Natural killer cell (primary cell): ENCODE results near the gene WFIKKN2. TPM values are rescaled to one million over a fixed set of nuclear protein-coding genes. Genes with fewer than 3 reads are reported as not detected.

ENCODE experiments used
- ATAC-seq, 3 donors: fragments of 150-1000 bp in 2 of 3; fragments of 200-7000 bp in 1 of 3; cut with Tn5 transposase; 1 replicate in 1 of 3; 2 replicates in 2 of 3; pipeline ENCODE4 v1.10.0; 2021; ENCODE audit warnings: mild to moderate bottlenecking in 2 of 3, moderate library complexity in 2 of 3
- DNase-seq, 2 donors: peaks; one replicate each; pipeline versions ENCODE4 v3.0.0 to v3.0.0-alpha.2; 2013 to 2021; ENCODE audit warnings: mixed read lengths in 1 of 2
- H3K27ac ChIP-seq: one replicate; pipeline ENCODE4 v1.5.1; 2013; ENCODE audit warnings: mild to moderate bottlenecking, low read length
- H3K27me3 ChIP-seq: one replicate; pipeline ENCODE4 v1.6.1; 2013; ENCODE audit warnings: low read length; ENCODE audit not compliant: control insufficient read depth, insufficient read depth
- H3K36me3 ChIP-seq: one replicate; pipeline ENCODE4 v1.6.1; 2013; ENCODE audit warnings: low read length; ENCODE audit not compliant: control insufficient read depth, insufficient read depth
- H3K4me1 ChIP-seq: one replicate; pipeline ENCODE4 v1.6.1; 2013; ENCODE audit warnings: low read length; ENCODE audit not compliant: control insufficient read depth, insufficient read depth
- H3K4me3 ChIP-seq: one replicate; pipeline ENCODE4 v1.5.1; 2013; ENCODE audit warnings: low read length
- H3K9me3 ChIP-seq: one replicate; pipeline ENCODE4 v1.6.1; 2013; ENCODE audit warnings: low read length; ENCODE audit not compliant: control insufficient read depth, insufficient read depth
- H3K27ac Mint-ChIP-seq, 2 donors: one replicate each; pipeline ENCODE4 v1.8.0; 2022; ENCODE audit warnings: mild to moderate bottlenecking in 2 of 2, mixed read lengths in 2 of 2, moderate library complexity in 1 of 2
- H3K27me3 Mint-ChIP-seq, 2 donors: one replicate each; pipeline ENCODE4 v1.8.0; 2022; ENCODE audit warnings: low read depth in 2 of 2, mixed read lengths in 2 of 2
- H3K36me3 Mint-ChIP-seq: one replicate; pipeline ENCODE4 v1.8.0; 2022; ENCODE audit warnings: mixed read lengths
- H3K4me1 Mint-ChIP-seq, 2 donors: one replicate each; pipeline ENCODE4 v1.8.0; 2022; ENCODE audit warnings: mixed read lengths in 2 of 2
- H3K4me3 Mint-ChIP-seq: one replicate; pipeline ENCODE4 v1.8.0; 2022; ENCODE audit warnings: mild to moderate bottlenecking, moderate library complexity, mixed read lengths
- H3K9me3 Mint-ChIP-seq, 2 donors: one replicate each; pipeline ENCODE4 v1.8.0; 2022; ENCODE audit warnings: mixed read lengths in 2 of 2
- CTCF ChIP-seq: fragments of 200-600 bp; IDR thresholded peaks from one replicate; pipeline ENCODE4 v1.8.0; 2022; ENCODE audit warnings: antibody characterized with exemption
- WGBS: methylation state at CpG from one replicate; pipeline ENCODE4 v1.1.7; 2013; ENCODE audit warnings: missing lambda C conversion rate; ENCODE audit not compliant: insufficient coverage; 5-methylcytosine and 5-hydroxymethylcytosine counted together
- intact Hi-C: fragments of 100-400 bp; cut with micrococcal nuclease; formaldehyde crosslinking; loops from one replicate; pipeline ENCODE4 v1.14.2; 2022
- total RNA-seq, 4 donors: library from RNA; stranded (reverse); fragments of 120-200 nt in 1 of 4; gene quantifications; one replicate each; pipeline versions ENCODE4 v1.2.3 to v1.2.4, GENCODE V29; 2013 to 2022

The WFIKKN2 gene
- total RNA-seq, 3 donors from 2014 or later (not counting 1 experiment from before 2014, with no cell fraction given): not detected

GRCh38 chr17:50890675-50891516 lies 55.5 kb downstream of the WFIKKN2 start:
- no peak overlapping the region for H3K27ac Mint-ChIP-seq
- no peak for DNase-seq
- ATAC-seq: no peak
- Histone ChIP-seq H3K27ac (no peak overlapping the region), H3K36me3 (no peaks in the 10 kb centered on the region), H3K9me3 (no peaks in the 10 kb centered on the region), H3K27me3 (no peaks in the 10 kb centered on the region), H3K4me3 (no peak overlapping the region), H3K4me1 (peaks cover 11% of the 10 kb centered on the region)
- WGBS: 88% methylated on average over 12 of the region's 12 CpGs
- peaks cover 8 to 12% of the 10 kb centered on the region in 2 donors for H3K27me3 Mint-ChIP-seq
- TF ChIP-seq CTCF: no peak
- H3K4me1 Mint-ChIP-seq: peaks cover 7 to 17% of the 10 kb centered on the region in 2 donors
- intact Hi-C loops: no loop called here
- no peak overlapping the region for H3K4me3 Mint-ChIP-seq
- no peaks in the 10 kb centered on the region for H3K36me3 Mint-ChIP-seq
- H3K9me3 Mint-ChIP-seq: no peaks in the 10 kb centered on the region

- no peak for ATAC-seq
- TF ChIP-seq CTCF: no peak
Observed at GRCh38 chr17:50891577-50891989, 56.2 kb downstream of the WFIKKN2 start.

More at GRCh38 chr17:50891577-50891989, 56.2 kb downstream of the WFIKKN2 start:
- H3K27ac Mint-ChIP-seq: no peak overlapping the region
- H3K4me1 ChIP-seq: peaks cover 11% of the 10 kb centered on the region
- intact Hi-C loops: no loop called here
- WGBS: 95% methylated on average over 4 of the region's 4 CpGs
- H3K27ac ChIP-seq: no peak overlapping the region
- H3K4me1 Mint-ChIP-seq: peaks cover 7 to 15% of the 10 kb centered on the region in 2 donors
- H3K27me3 ChIP-seq: no peaks in the 10 kb centered on the region
- no peak for DNase-seq
- H3K36me3 ChIP-seq: no peaks in the 10 kb centered on the region
- no peaks in the 10 kb centered on the region for H3K9me3 ChIP-seq
- peaks cover 8 to 12% of the 10 kb centered on the region in 2 donors for H3K27me3 Mint-ChIP-seq
- no peak overlapping the region for H3K4me3 Mint-ChIP-seq
- H3K9me3 Mint-ChIP-seq: no peaks in the 10 kb centered on the region
- H3K36me3 Mint-ChIP-seq: no peaks in the 10 kb centered on the region
- no peak overlapping the region for H3K4me3 ChIP-seq

Other genes with a start within 250 kb of the WFIKKN2 start
- gene ABCC3, start 200.7 kb upstream of the WFIKKN2 start, total RNA-seq: 10 to 100 TPM in 1 of 3 donors, 1 to 10 TPM in 2; 1.6 to 13.2 (median 5.9) TPM
- gene ANKRD40, start 127.7 kb upstream of the WFIKKN2 start, total RNA-seq: 10 to 100 TPM; 22.1 to 32.0 (median 30.8) TPM
- gene LUC7L3, start 116.0 kb upstream of the WFIKKN2 start, total RNA-seq: 100 to 1,000 TPM; 152 to 213 (median 196) TPM
- gene ANKRD40CL, start 68.1 kb upstream of the WFIKKN2 start, total RNA-seq: not detected
- gene TOB1, start 30.8 kb downstream of the WFIKKN2 start, total RNA-seq: 100 to 1,000 TPM in 2 of 3 donors, 10 to 100 TPM in 1; 51.1 to 123 (median 110) TPM